BLaER1 treated with 17β-estradiol and CSF1 and Interleukin-3, amounts not matched to agents 10 nM and 100 nM (cell line): Measurements from ENCODE around the gene ACBD4.
A peak's percentile ranks its signal among the peaks of the same experiment; 100 is the strongest.
"Not testable (repeated sequence)": the region's sequence is repeated elsewhere in the genome, so short reads cannot be mapped to it uniquely, and the experiment has no call there.

Experiments
- H3K27ac ChIP-seq, 11 experiments: shearing (Covaris generic); formaldehyde crosslinking; 2 replicates each; pipeline ENCODE4 v1.8.1; 2022
- H3K27me3 ChIP-seq, 11 experiments: shearing (Covaris generic); formaldehyde crosslinking; 2 replicates each; pipeline ENCODE4 v1.8.1; 2022
- H3K36me3 ChIP-seq, 11 experiments: shearing (Covaris generic); formaldehyde crosslinking; 2 replicates each; pipeline ENCODE4 v1.8.1; 2022
- H3K4me1 ChIP-seq, 10 experiments: shearing (Covaris generic); formaldehyde crosslinking; 2 replicates each; pipeline ENCODE4 v1.8.1; 2022
- H3K4me2 ChIP-seq, 11 experiments: shearing (Covaris generic); formaldehyde crosslinking; 2 replicates each; pipeline ENCODE4 v1.8.1; 2022
- H3K4me3 ChIP-seq, 10 experiments: shearing (Covaris generic); formaldehyde crosslinking; 2 replicates each; pipeline ENCODE4 v1.8.1; 2022
- H3K9ac ChIP-seq, 11 experiments: shearing (Covaris generic); formaldehyde crosslinking; 2 replicates each; pipeline ENCODE4 v1.8.1; 2022
- H3K9me3 ChIP-seq, 11 experiments: shearing (Covaris generic); formaldehyde crosslinking; replicated peaks in 1 of 11; 2 replicates each; pipeline ENCODE4 v1.8.1; 2022
- H4K20me1 ChIP-seq, 11 experiments: shearing (Covaris generic); formaldehyde crosslinking; 2 replicates each; pipeline ENCODE4 v1.8.1; 2022
- Cebpa-rat ChIP-seq, 11 experiments: shearing (Covaris generic); IDR thresholded peaks; 2 replicates each; pipeline ENCODE4 v1.8.1; 2022

ACBD4 gene

GRCh38 chr17:45118691-45119090 lies 16.8 kb upstream of the ACBD4 start:
- Histone ChIP-seq H3K4me3 (no peak overlapping the region), H3K4me1 (peaks cover 35 to 75% (median 48%) of the 10 kb centered on the region in 10 experiments), H3K36me3 (peaks cover 0 to 32% (median 0%) of the 10 kb centered on the region in 11 experiments; a peak in 3 of 22 replicates), H3K27me3 (peaks cover 0 to 9% (median 0%) of the 10 kb centered on the region in 11 experiments; a peak in 5 of 22 replicates), H3K9ac (no peak overlapping the region), H3K27ac (no peak overlapping the region), H3K9me3 (no peaks in the 10 kb centered on the region), H4K20me1 (peaks cover 0 to 26% (median 0%) of the 10 kb centered on the region in 11 experiments; a peak in 7 of 22 replicates), H3K4me2 (peak overlapping the region in 5 of 11 experiments; percentile 52 to 69 (median 68); a peak in 7 of 22 replicates)
- no peak for TF ChIP-seq Cebpa-rat (IDR thresholded peaks at IDR 0.05)

GRCh38 chr17:45119964-45120363 lies 15.5 kb upstream of the ACBD4 start:
- H3K4me3 ChIP-seq, result no peak overlapping the region
- peak overlapping the region in 8 of 11 experiments; percentile 36 to 69 (median 62); a peak in 16 of 22 replicates for H3K4me2 ChIP-seq
- TF ChIP-seq Cebpa-rat (IDR thresholded peaks at IDR 0.05), result no peak

GRCh38 chr17:45120558-45120957 lies 14.9 kb upstream of the ACBD4 start:
- Histone ChIP-seq H3K36me3 (peaks cover 0 to 31% (median 0%) of the 10 kb centered on the region in 11 experiments; a peak in 3 of 22 replicates), H3K4me3 (no peak overlapping the region), H3K4me2 (peak overlapping the region in 8 of 11 experiments; percentile 36 to 69 (median 62); a peak in 11 of 22 replicates), H3K9me3 (no peaks in the 10 kb centered on the region), H3K4me1 (peaks cover 36 to 72% (median 49%) of the 10 kb centered on the region in 10 experiments), H3K27ac (no peak overlapping the region), H3K9ac (no peak overlapping the region), H4K20me1 (peaks cover 0 to 27% (median 0%) of the 10 kb centered on the region in 11 experiments; a peak in 7 of 22 replicates), H3K27me3 (peaks cover 0 to 9% (median 0%) of the 10 kb centered on the region in 11 experiments; a peak in 5 of 22 replicates)
- TF ChIP-seq Cebpa-rat (IDR thresholded peaks at IDR 0.05), result no peak

More at GRCh38 chr17:45119964-45120363, 15.5 kb upstream of the ACBD4 start:
- peaks cover 0 to 9% (median 0%) of the 10 kb centered on the region in 11 experiments; a peak in 5 of 22 replicates for H3K27me3 ChIP-seq
- H3K9ac ChIP-seq, result no peak overlapping the region
- peaks cover 0 to 31% (median 0%) of the 10 kb centered on the region in 11 experiments; a peak in 3 of 22 replicates for H3K36me3 ChIP-seq
- H3K9me3 ChIP-seq, result no peaks in the 10 kb centered on the region
- H3K4me1 ChIP-seq, result peaks cover 36 to 75% (median 47%) of the 10 kb centered on the region in 10 experiments
- no peak overlapping the region for H3K27ac ChIP-seq
- H4K20me1 ChIP-seq, result peaks cover 0 to 27% (median 0%) of the 10 kb centered on the region in 11 experiments; a peak in 7 of 22 replicates

- H3K4me1 ChIP-seq, result peaks cover 34 to 67% (median 45%) of the 10 kb centered on the region in 10 experiments
- no peak overlapping the region for H3K9ac ChIP-seq
- no peak for TF ChIP-seq Cebpa-rat (IDR thresholded peaks at IDR 0.05)
- no peaks in the 10 kb centered on the region for H3K9me3 ChIP-seq
- H3K27ac ChIP-seq, result no peak overlapping the region
- H3K4me2 ChIP-seq, result no peak overlapping the region
- peaks cover 0 to 27% (median 0%) of the 10 kb centered on the region in 11 experiments; a peak in 7 of 22 replicates for H4K20me1 ChIP-seq
- peaks cover 0 to 31% (median 0%) of the 10 kb centered on the region in 11 experiments; a peak in 3 of 22 replicates for H3K36me3 ChIP-seq
- H3K27me3 ChIP-seq, result peaks cover 0 to 9% (median 0%) of the 10 kb centered on the region in 11 experiments; a peak in 5 of 22 replicates
- H3K4me3 ChIP-seq, result no peak overlapping the region
Observed at GRCh38 chr17:45121055-45121454, 14.4 kb upstream of the ACBD4 start.

GRCh38 chr17:45123076-45123770 lies 12.3 kb upstream of the ACBD4 start:
- peak overlapping the region; percentile 16 to 73 (median 55); a peak in 21 of 22 replicates for H3K4me2 ChIP-seq

GRCh38 chr17:45123930-45124796 lies 11.3 kb upstream of the ACBD4 start:
- no peak overlapping the region for H3K4me3 ChIP-seq
- peak overlapping the region; percentile 16 to 73 (median 55); a peak in 21 of 22 replicates for H3K4me2 ChIP-seq
- H3K36me3 ChIP-seq, result peaks cover 0 to 23% (median 0%) of the 10 kb centered on the region in 11 experiments; a peak in 3 of 22 replicates
- H3K9ac ChIP-seq, result peak overlapping the region in 10 of 11 experiments; percentile 4 to 51 (median 35); a peak in 14 of 22 replicates
- peaks cover 27 to 68% (median 37%) of the 10 kb centered on the region in 10 experiments for H3K4me1 ChIP-seq
- H3K9me3 ChIP-seq, result no peaks in the 10 kb centered on the region
- no peak for TF ChIP-seq Cebpa-rat (IDR thresholded peaks at IDR 0.05)
- peak overlapping the region in 10 of 11 experiments; percentile 22 to 66 (median 54); a peak in 18 of 22 replicates for H3K27ac ChIP-seq
- peaks cover 0 to 33% (median 0%) of the 10 kb centered on the region in 11 experiments; a peak in 8 of 22 replicates for H4K20me1 ChIP-seq
- peaks cover 0 to 9% (median 0%) of the 10 kb centered on the region in 11 experiments; a peak in 5 of 22 replicates for H3K27me3 ChIP-seq

More at GRCh38 chr17:45123076-45123770, 12.3 kb upstream of the ACBD4 start:
- H3K4me1 ChIP-seq, result peaks cover 29 to 69% (median 41%) of the 10 kb centered on the region in 10 experiments
- H3K9me3 ChIP-seq, result no peaks in the 10 kb centered on the region
- H3K36me3 ChIP-seq, result peaks cover 0 to 32% (median 0%) of the 10 kb centered on the region in 11 experiments; a peak in 3 of 22 replicates
- peak overlapping the region in 8 of 11 experiments; percentile 4 to 51 (median 34); a peak in 9 of 22 replicates for H3K9ac ChIP-seq
- no peak for TF ChIP-seq Cebpa-rat (IDR thresholded peaks at IDR 0.05)
- H4K20me1 ChIP-seq, result peaks cover 0 to 27% (median 0%) of the 10 kb centered on the region in 11 experiments; a peak in 8 of 22 replicates
- H3K27me3 ChIP-seq, result peaks cover 0 to 9% (median 0%) of the 10 kb centered on the region in 11 experiments; a peak in 5 of 22 replicates
- peak overlapping the region in 9 of 11 experiments; percentile 22 to 66 (median 54); a peak in 15 of 22 replicates for H3K27ac ChIP-seq
- H3K4me3 ChIP-seq, result no peak overlapping the region

GRCh38 chr17:45124797-45125122 lies 10.7 kb upstream of the ACBD4 start:
- H3K9me3 ChIP-seq, H3K27me3 ChIP-seq, H3K4me3 ChIP-seq: not testable (repeated sequence)
- Histone ChIP-seq H3K36me3 (peaks cover 0 to 17% (median 0%) of the 10 kb centered on the region in 11 experiments; a peak in 3 of 22 replicates), H3K9ac (peak overlapping the region in 7 of 11 experiments; percentile 24 to 51 (median 36); a peak in 8 of 22 replicates), H3K4me1 (peaks cover 21 to 68% (median 33%) of the 10 kb centered on the region in 10 experiments), H4K20me1 (peaks cover 0 to 39% (median 2%) of the 10 kb centered on the region in 11 experiments; a peak in 9 of 22 replicates), H3K4me2 (peak overlapping the region in 10 of 11 experiments; percentile 32 to 73 (median 57); a peak in 17 of 22 replicates), H3K27ac (peak overlapping the region in 7 of 11 experiments; percentile 19 to 66 (median 54); a peak in 9 of 22 replicates)

GRCh38 chr17:45125509-45125908 lies 10.0 kb upstream of the ACBD4 start:
- H3K4me2 ChIP-seq, result no peak overlapping the region
- H3K4me1 ChIP-seq, result peaks cover 15 to 65% (median 28%) of the 10 kb centered on the region in 10 experiments
- H3K9ac ChIP-seq, result no peak overlapping the region
- no peaks in the 10 kb centered on the region for H3K9me3 ChIP-seq
- peaks cover 0 to 46% (median 4%) of the 10 kb centered on the region in 11 experiments; a peak in 11 of 22 replicates for H4K20me1 ChIP-seq
- peaks cover 0 to 11% (median 0%) of the 10 kb centered on the region in 11 experiments; a peak in 1 of 22 replicates for H3K36me3 ChIP-seq
- no peak overlapping the region for H3K27ac ChIP-seq
- TF ChIP-seq Cebpa-rat (IDR thresholded peaks at IDR 0.05), result no peak
- H3K4me3 ChIP-seq, result no peak overlapping the region
- H3K27me3 ChIP-seq, result peaks cover 0 to 9% (median 0%) of the 10 kb centered on the region in 11 experiments; a peak in 5 of 22 replicates
